HepG2 (cell line): ENCODE results near the gene LTA4H.

ENCODE experiments used
- CBFB ChIP-seq: sonication (generic); formaldehyde crosslinking; IDR thresholded peaks from 2 replicates; pipeline ENCODE4 v1.4.0; 2020; ENCODE audit warnings: missing genetic modification reagents
- CEBPB ChIP-seq: IDR thresholded peaks from 2 replicates; pipeline ENCODE4 v1.6.1; 2011; ENCODE audit warnings: low read depth, low read length, improper control_type of control experiment, borderline replicate concordance
- HDAC6 ChIP-seq: fragments of 200-600 bp; sonication (generic); IDR thresholded peaks from 2 replicates; pipeline ENCODE4 v1.7.0; 2017; ENCODE audit warnings: mild to moderate bottlenecking, antibody characterized with exemption, low read length, low read depth
- KDM2A ChIP-seq: sonication (generic); formaldehyde crosslinking; IDR thresholded peaks from 2 replicates; pipeline ENCODE4 v1.4.0; 2020; ENCODE audit warnings: low read depth, missing genetic modification reagents, borderline replicate concordance
- NR2C2 ChIP-seq: sonication (generic); formaldehyde crosslinking; IDR thresholded peaks from 2 replicates; pipeline ENCODE4 v1.4.0; 2020; ENCODE audit warnings: missing genetic modification reagents, mild to moderate bottlenecking, moderate library complexity, borderline replicate concordance
- PCBP2 ChIP-seq: fragments of 200-400 bp; formaldehyde crosslinking; optimal IDR thresholded peaks from 2 replicates; pipeline ENCODE3; 2018; ENCODE audit warnings: low read length, low read depth; ENCODE audit not compliant: poor library complexity, severe bottlenecking
- RFX3 ChIP-seq: IDR thresholded peaks from 2 replicates; pipeline ENCODE4 v1.6.1; 2016; ENCODE audit warnings: missing biosample characterization, missing genetic modification reagents
- TAF1 ChIP-seq: sonication (generic); formaldehyde crosslinking; IDR thresholded peaks from 2 replicates; pipeline ENCODE4 v1.4.0; 2020; ENCODE audit warnings: missing genetic modification reagents
- TCF7L2 ChIP-seq: IDR thresholded peaks from 2 replicates; pipeline ENCODE4 v1.6.1; 2011; ENCODE audit warnings: mild to moderate bottlenecking, low read depth, low read length, moderate library complexity
- ZBTB3 ChIP-seq: sonication (generic); formaldehyde crosslinking; IDR thresholded peaks from 2 replicates; pipeline ENCODE4 v1.4.0; 2020; ENCODE audit warnings: low read depth, mild to moderate bottlenecking, moderate library complexity, missing genetic modification reagents, borderline replicate concordance
- ZNF616 ChIP-seq: sonication (generic); formaldehyde crosslinking; IDR thresholded peaks from 2 replicates; pipeline ENCODE4 v1.5.0; 2020; ENCODE audit warnings: low read depth, mild to moderate bottlenecking, missing genetic modification reagents
- TF ChIP-seq, protein P1 (sequence below): sonication (generic); formaldehyde crosslinking; IDR thresholded peaks from 2 replicates; pipeline ENCODE4 v1.5.0; 2020; ENCODE audit warnings: mild to moderate bottlenecking, missing genetic modification reagents, moderate library complexity
- TF ChIP-seq, protein P2 (sequence below): sonication (generic); formaldehyde crosslinking; IDR thresholded peaks from 2 replicates; pipeline ENCODE4 v1.4.0; 2020; ENCODE audit warnings: low read depth, missing genetic modification reagents

DNA sequence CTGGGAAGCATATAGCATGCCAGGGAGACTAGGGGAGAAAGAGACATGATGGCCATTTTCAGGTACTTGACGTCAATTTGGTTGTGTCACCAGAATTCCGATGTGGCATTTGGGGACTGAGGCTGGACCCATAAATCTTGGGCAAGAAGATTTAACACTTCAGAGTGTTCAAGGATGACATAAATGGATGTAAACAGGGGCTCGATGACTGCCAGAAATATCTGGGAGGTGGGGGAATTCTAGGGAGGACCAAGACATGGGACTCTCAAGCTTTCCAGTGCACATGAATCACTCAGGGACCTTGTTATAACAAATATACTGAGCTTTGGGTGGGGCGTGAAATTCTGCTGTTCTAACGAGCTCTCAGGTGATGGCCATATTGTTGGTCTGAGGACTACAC is 57.0 kb downstream of the LTA4H start:
- TF ChIP-seq, protein P1, sequence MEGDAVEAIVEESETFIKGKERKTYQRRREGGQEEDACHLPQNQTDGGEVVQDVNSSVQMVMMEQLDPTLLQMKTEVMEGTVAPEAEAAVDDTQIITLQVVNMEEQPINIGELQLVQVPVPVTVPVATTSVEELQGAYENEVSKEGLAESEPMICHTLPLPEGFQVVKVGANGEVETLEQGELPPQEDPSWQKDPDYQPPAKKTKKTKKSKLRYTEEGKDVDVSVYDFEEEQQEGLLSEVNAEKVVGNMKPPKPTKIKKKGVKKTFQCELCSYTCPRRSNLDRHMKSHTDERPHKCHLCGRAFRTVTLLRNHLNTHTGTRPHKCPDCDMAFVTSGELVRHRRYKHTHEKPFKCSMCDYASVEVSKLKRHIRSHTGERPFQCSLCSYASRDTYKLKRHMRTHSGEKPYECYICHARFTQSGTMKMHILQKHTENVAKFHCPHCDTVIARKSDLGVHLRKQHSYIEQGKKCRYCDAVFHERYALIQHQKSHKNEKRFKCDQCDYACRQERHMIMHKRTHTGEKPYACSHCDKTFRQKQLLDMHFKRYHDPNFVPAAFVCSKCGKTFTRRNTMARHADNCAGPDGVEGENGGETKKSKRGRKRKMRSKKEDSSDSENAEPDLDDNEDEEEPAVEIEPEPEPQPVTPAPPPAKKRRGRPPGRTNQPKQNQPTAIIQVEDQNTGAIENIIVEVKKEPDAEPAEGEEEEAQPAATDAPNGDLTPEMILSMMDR (CRISPR knock-in tag) = no peak
- no peak for TF ChIP-seq RFX3 (CRISPR knock-in tag)
- no peak for TF ChIP-seq ZBTB3
- no peak for TF ChIP-seq HDAC6
- no peak for TF ChIP-seq ZNF616 (CRISPR knock-in tag)
- no peak for TF ChIP-seq PCBP2
- TF ChIP-seq TCF7L2 = no peak
- TF ChIP-seq CBFB = no peak
- no peak for TF ChIP-seq CEBPB
- TF ChIP-seq TAF1 (CRISPR knock-in tag) = no peak
- TF ChIP-seq, protein P2, sequence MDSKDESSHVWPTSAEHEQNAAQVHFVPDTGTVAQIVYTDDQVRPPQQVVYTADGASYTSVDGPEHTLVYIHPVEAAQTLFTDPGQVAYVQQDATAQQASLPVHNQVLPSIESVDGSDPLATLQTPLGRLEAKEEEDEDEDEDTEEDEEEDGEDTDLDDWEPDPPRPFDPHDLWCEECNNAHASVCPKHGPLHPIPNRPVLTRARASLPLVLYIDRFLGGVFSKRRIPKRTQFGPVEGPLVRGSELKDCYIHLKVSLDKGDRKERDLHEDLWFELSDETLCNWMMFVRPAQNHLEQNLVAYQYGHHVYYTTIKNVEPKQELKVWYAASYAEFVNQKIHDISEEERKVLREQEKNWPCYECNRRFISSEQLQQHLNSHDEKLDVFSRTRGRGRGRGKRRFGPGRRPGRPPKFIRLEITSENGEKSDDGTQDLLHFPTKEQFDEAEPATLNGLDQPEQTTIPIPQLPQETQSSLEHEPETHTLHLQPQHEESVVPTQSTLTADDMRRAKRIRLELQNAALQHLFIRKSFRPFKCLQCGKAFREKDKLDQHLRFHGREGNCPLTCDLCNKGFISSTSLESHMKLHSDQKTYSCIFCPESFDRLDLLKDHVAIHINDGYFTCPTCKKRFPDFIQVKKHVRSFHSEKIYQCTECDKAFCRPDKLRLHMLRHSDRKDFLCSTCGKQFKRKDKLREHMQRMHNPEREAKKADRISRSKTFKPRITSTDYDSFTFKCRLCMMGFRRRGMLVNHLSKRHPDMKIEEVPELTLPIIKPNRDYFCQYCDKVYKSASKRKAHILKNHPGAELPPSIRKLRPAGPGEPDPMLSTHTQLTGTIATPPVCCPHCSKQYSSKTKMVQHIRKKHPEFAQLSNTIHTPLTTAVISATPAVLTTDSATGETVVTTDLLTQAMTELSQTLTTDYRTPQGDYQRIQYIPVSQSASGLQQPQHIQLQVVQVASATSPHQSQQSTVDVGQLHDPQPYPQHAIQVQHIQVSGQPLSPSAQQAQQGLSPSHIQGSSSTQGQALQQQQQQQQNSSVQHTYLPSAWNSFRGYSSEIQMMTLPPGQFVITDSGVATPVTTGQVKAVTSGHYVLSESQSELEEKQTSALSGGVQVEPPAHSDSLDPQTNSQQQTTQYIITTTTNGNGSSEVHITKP = no peak
- no peak for TF ChIP-seq KDM2A (CRISPR knock-in tag)
- no peak for TF ChIP-seq NR2C2 (CRISPR knock-in tag)
